COR-L47 (cell line): ENCODE measurements around the gene ANO4.
"Not testable (repeated sequence)": the region's sequence is repeated elsewhere in the genome, so short reads cannot be mapped to it uniquely, and the experiment has no call there.

Experiments
- DNase-seq: peaks from one replicate; lab custom pipeline; 2025; lab: John Stamatoyannopoulos, UW

Gene ANO4

GRCh38 chr12:101045486-101046464 is 251.2 kb downstream of the ANO4 start:
- no peak for DNase-seq

- no peak for DNase-seq
Measured at GRCh38 chr12:101047652-101048051, 253.1 kb downstream of the ANO4 start.

- no peak for DNase-seq
Measured at GRCh38 chr12:101050631-101051030, 256.1 kb downstream of the ANO4 start.

- DNase-seq, result no peak
Measured at GRCh38 chr12:101051151-101051550, 256.6 kb downstream of the ANO4 start.

- DNase-seq, result peak; percentile 8
Measured at GRCh38 chr12:101051901-101052550, 257.4 kb downstream of the ANO4 start.

GRCh38 chr12:101053203-101053602 is 258.6 kb downstream of the ANO4 start:
- no peak for DNase-seq

- DNase-seq, result no peak
Measured at GRCh38 chr12:101055940-101056339, 261.4 kb downstream of the ANO4 start.

- not testable (repeated sequence) for DNase-seq
Measured at GRCh38 chr12:101062508-101062907, 267.9 kb downstream of the ANO4 start.

- no peak for DNase-seq
Measured at GRCh38 chr12:101064721-101065120, 270.1 kb downstream of the ANO4 start.

- DNase-seq, result no peak
Measured at GRCh38 chr12:101066489-101066888, 271.9 kb downstream of the ANO4 start.

- no peak for DNase-seq
Measured at GRCh38 chr12:101068402-101068801, 273.8 kb downstream of the ANO4 start.

GRCh38 chr12:101068836-101069235 is 274.3 kb downstream of the ANO4 start:
- DNase-seq, result no peak

GRCh38 chr12:101074940-101075680 is 280.5 kb downstream of the ANO4 start:
- no peak for DNase-seq

- DNase-seq, result no peak
Measured at GRCh38 chr12:101076921-101077320, 282.3 kb downstream of the ANO4 start.

- DNase-seq, result no peak
Measured at GRCh38 chr12:101077791-101078528, 283.4 kb downstream of the ANO4 start.

GRCh38 chr12:101078536-101079285 is 284.1 kb downstream of the ANO4 start:
- DNase-seq, result no peak

- no peak for DNase-seq
Measured at GRCh38 chr12:101082706-101083105, 288.1 kb downstream of the ANO4 start.

- DNase-seq, result no peak
Measured at GRCh38 chr12:101086490-101087135, 292.0 kb downstream of the ANO4 start.

GRCh38 chr12:101087920-101088319 is 293.3 kb downstream of the ANO4 start:
- no peak for DNase-seq

- DNase-seq, result no peak
Measured at GRCh38 chr12:101089271-101089670, 294.7 kb downstream of the ANO4 start.
